ENCODE results near the gene MNX1. TPM values are rescaled to one million over a fixed set of nuclear protein-coding genes. Genes with fewer than 3 reads are reported as not detected.

MNX1 gene
- total and polyA plus RNA-seq, 9 donors: not detected

DNA sequence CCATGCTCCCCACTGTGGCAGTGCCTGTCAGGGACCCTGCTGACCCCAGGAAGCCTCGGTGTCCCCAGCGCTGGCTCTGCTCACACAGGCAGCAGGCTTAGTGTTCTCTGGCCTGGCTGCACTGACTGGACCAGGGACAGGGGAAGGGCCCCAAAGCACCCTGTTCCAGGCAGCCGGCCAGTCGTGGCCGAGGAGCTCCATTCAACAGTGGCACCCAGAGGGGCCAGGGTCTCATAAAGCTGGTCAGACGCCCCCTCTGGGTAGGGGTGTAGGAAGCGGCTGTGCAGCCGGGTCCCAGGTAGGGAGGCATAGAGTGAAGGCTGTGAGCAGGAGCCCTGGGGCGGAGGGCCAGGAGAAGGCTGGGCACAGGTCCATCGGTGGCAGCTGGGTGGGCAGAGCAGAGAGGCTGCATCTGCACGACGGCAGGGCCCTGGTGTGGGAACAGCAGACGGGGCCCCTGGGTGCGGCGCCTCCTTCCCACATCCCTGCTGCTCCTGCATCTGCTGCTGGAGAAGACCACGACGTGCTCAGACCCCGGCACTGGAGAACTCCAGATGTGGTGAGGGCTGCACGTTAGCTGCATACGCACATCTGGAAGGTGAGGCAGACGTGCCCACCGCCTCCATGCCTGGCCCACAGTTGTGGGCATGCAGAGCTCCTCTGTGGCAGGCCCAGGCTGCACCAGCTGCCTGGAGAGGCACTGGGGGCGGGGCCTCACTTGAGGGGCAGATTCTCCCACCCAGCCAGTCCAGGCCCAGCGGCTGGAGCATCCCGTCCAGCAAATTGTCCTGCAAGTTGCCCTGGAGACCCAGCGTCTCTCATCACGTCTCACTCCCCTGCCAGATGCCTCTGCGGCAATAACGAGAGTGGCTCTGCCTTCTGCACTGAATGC lies 25.1 kb downstream of the MNX1 start:
- intact Hi-C loops (cut with DNase I): no loop called here
- no peak overlapping the region for H3K4me3 ChIP-seq
- no peaks in the 10 kb centered on the region for H3K27me3 ChIP-seq
- H3K4me1 ChIP-seq (ENCODE audit: insufficient read depth): no peaks in the 10 kb centered on the region
- no peak for TF ChIP-seq POLR2A (IDR thresholded peaks at IDR 0.05)
- TF ChIP-seq, protein P1, sequence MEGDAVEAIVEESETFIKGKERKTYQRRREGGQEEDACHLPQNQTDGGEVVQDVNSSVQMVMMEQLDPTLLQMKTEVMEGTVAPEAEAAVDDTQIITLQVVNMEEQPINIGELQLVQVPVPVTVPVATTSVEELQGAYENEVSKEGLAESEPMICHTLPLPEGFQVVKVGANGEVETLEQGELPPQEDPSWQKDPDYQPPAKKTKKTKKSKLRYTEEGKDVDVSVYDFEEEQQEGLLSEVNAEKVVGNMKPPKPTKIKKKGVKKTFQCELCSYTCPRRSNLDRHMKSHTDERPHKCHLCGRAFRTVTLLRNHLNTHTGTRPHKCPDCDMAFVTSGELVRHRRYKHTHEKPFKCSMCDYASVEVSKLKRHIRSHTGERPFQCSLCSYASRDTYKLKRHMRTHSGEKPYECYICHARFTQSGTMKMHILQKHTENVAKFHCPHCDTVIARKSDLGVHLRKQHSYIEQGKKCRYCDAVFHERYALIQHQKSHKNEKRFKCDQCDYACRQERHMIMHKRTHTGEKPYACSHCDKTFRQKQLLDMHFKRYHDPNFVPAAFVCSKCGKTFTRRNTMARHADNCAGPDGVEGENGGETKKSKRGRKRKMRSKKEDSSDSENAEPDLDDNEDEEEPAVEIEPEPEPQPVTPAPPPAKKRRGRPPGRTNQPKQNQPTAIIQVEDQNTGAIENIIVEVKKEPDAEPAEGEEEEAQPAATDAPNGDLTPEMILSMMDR (IDR thresholded peaks at IDR 0.05): no peak
- TF ChIP-seq EP300 (IDR thresholded peaks at IDR 0.05): no peak
- WGBS, 3 donors: 86 to 92% (median 87%) methylated on average over 23 to 29 of the region's 29 CpGs
- H3K27ac ChIP-seq: peak overlapping the region in 1 of 2 donors; percentile 16
- DNase-seq: no peak
- no peaks in the 10 kb centered on the region for H3K9me3 ChIP-seq
- H3K36me3 ChIP-seq: no peaks in the 10 kb centered on the region

DNA sequence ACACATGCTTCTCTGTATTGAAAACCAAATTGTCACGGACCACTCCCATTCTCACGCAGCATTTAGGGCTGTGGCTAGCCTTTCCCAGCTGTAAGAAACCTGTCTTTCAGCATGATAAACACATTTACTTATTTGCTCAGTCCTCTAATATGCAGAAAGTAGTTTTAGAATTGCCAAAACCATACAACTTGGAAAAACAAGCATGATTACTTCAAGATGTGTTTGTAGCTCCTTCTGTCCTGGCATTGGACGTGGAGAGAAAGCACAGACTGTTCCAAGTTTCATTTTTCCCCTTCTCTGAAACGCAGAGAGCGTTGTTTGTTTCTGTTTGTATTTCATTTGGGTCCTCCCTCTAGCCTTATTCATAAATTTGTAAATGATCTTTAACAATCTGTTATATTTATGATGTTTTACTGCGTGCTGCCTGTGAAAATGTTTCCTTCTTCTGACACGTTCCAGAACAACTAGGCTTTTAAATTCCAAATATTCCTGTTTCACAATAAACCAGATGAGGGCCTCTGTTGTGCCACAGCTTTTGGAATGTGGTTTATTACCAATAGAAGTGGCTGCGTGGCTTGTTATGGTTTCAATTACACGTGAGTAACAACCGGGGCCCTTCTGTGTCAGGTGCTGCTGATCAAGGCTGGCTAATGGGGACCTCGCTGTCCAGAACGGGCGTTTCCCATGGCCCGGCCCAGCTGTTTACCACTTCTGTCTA lies 26.1 kb downstream of the MNX1 start:
- no peak overlapping the region for H3K4me3 ChIP-seq
- intact Hi-C loops (cut with DNase I): no loop called here
- 18 to 23% (median 19%) methylated on average over 14 of the region's 14 CpGs for WGBS, 3 donors
- no peaks in the 10 kb centered on the region for H3K9me3 ChIP-seq
- no peaks in the 10 kb centered on the region for H3K4me1 ChIP-seq (ENCODE audit: insufficient read depth)
- no peaks in the 10 kb centered on the region for H3K27me3 ChIP-seq
- no peak for DNase-seq
- H3K27ac ChIP-seq: peak overlapping the region in 1 of 2 donors; percentile 16
- TF ChIP-seq POLR2A (IDR thresholded peaks at IDR 0.05): no peak
- TF ChIP-seq, protein P1 (IDR thresholded peaks at IDR 0.05): no peak
- no peak for TF ChIP-seq EP300 (IDR thresholded peaks at IDR 0.05)
- no peaks in the 10 kb centered on the region for H3K36me3 ChIP-seq

DNA sequence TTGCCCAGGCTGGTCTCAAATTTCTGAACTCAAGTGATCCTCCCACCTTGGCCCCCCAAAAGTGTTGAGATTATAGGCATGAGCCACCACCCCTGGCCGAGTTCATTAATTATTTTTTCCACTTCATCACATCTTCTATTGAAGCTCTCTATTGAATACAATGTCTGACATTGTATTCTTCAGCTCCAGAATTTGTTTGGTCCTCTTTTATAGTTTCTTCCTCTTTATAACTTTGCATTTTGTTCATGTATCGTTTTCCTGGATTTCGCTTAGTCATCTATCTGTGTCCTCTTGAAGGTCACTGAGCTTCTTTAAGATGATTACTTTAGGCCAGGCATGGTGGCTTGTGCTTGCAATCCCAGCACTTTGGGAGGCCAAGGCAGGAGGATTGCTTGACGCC lies 30.8 kb downstream of the MNX1 start:
- no peak overlapping the region for H3K27ac ChIP-seq
- no peaks in the 10 kb centered on the region for H3K36me3 ChIP-seq
- no peaks in the 10 kb centered on the region for H3K4me1 ChIP-seq (ENCODE audit: insufficient read depth)
- no peak overlapping the region for H3K4me3 ChIP-seq
- intact Hi-C loops (cut with DNase I): loop anchor here in 1 of 4 donors (10.0 kb wide), 1 partner anchor 295 kb away; no protein-coding TSS in a partner anchor
- H3K27me3 ChIP-seq: no peaks in the 10 kb centered on the region
- no peaks in the 10 kb centered on the region for H3K9me3 ChIP-seq
- no peak for TF ChIP-seq EP300 (IDR thresholded peaks at IDR 0.05)
- TF ChIP-seq, protein P1 (IDR thresholded peaks at IDR 0.05): no peak
- TF ChIP-seq POLR2A (IDR thresholded peaks at IDR 0.05): no peak
- 94 to 99% (median 98%) methylated on average over 4 of the region's 4 CpGs for WGBS, 3 donors
- no peak for DNase-seq

DNA sequence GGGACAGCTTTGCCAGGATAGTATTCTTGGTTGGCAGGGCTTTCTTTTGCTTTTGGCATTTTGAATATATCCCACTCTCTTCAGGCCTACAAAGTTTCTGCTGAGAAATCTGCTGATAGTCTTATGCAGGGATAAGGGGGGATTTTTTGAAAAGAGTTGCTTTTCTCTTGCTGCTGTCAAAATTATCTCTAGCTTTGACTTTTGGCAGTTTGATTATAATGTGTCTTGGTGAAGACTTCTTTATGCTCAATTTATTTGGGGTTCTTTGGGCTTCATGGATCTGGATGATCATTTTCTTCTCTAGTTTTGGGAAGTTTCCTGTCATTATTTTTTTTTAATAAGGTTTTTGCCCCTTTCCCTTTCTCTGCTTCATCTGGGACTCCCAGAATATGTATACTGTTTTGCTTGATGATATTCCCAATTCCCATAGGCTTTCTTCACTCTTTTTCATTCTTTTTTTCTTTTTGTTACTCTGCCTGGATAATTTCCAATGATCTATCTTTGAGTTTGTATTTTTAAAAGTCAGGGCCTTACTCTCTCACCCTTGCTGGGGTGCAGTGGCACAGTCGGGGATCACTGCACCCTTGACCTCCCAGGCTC lies 31.4 kb downstream of the MNX1 start:
- H3K4me1 ChIP-seq (ENCODE audit: insufficient read depth): no peaks in the 10 kb centered on the region
- H3K27me3 ChIP-seq: no peaks in the 10 kb centered on the region
- H3K36me3 ChIP-seq: no peaks in the 10 kb centered on the region
- WGBS, 3 donors: 85 to 94% (median 89%) methylated on average over 1 of the region's 1 CpG
- H3K27ac ChIP-seq: no peak overlapping the region
- no peak for DNase-seq
- TF ChIP-seq POLR2A (IDR thresholded peaks at IDR 0.05) (no peak), EP300 (IDR thresholded peaks at IDR 0.05) (no peak)
- TF ChIP-seq, protein P1 (IDR thresholded peaks at IDR 0.05): no peak
- intact Hi-C loops (cut with DNase I): loop anchor here in 1 of 4 donors (10.0 kb wide), 1 partner anchor 296 kb away; no protein-coding TSS in a partner anchor
- H3K9me3 ChIP-seq: no peaks in the 10 kb centered on the region
- no peak overlapping the region for H3K4me3 ChIP-seq
